Spleen (tissue), 11 donors: ENCODE data around the gene NUP160. TPM values are rescaled to one million over a fixed set of nuclear protein-coding genes. Genes with fewer than 3 reads are reported as not detected.
"Not testable (repeated sequence)": the region's sequence is repeated elsewhere in the genome, so short reads cannot be mapped to it uniquely, and the experiment has no call there.

Experiments
- DNase-seq: peaks from one replicate; pipeline ENCODE4 v3.0.0-alpha.2; 2020
- H3K27ac ChIP-seq, 8 donors: fragments of 200-600 bp; sonication (generic) in 7 of 8; 1 replicate in 4 of 8; 2 replicates in 4 of 8; pipeline versions ENCODE4 v1.5.0 to v1.8.0; 2016 to 2021; ENCODE audit warnings: inconsistent platforms in 4 of 8, mild to moderate bottlenecking in 4 of 8, moderate library complexity in 1 of 8
- H3K27me3 ChIP-seq, 7 donors: fragments of 200-600 bp; sonication (generic) in 6 of 7; replicated peaks in 1 of 7; 1 replicate in 4 of 7; 2 replicates in 3 of 7; pipeline versions ENCODE4 v1.5.0 to v1.8.0; 2016 to 2021; ENCODE audit warnings: inconsistent platforms in 3 of 7, mild to moderate bottlenecking in 1 of 7
- H3K36me3 ChIP-seq, 6 donors: fragments of 200-600 bp; sonication (generic) in 5 of 6; 1 replicate in 4 of 6; 2 replicates in 2 of 6; pipeline versions ENCODE4 v1.5.0 to v1.8.0; 2016 to 2021; ENCODE audit warnings: inconsistent platforms in 2 of 6
- H3K4me1 ChIP-seq, 6 donors: fragments of 200-600 bp; sonication (generic) in 5 of 6; 1 replicate in 3 of 6; 2 replicates in 3 of 6; pipeline versions ENCODE4 v1.5.0 to v1.8.0; 2016 to 2021; ENCODE audit warnings: inconsistent platforms in 3 of 6
- H3K4me3 ChIP-seq, 8 donors: fragments of 200-600 bp; sonication (generic) in 7 of 8; 1 replicate in 4 of 8; 2 replicates in 4 of 8; pipeline versions ENCODE4 v1.5.0 to v1.8.0; 2016 to 2021; ENCODE audit warnings: inconsistent platforms in 4 of 8, mild to moderate bottlenecking in 4 of 8, moderate library complexity in 2 of 8
- H3K9me3 ChIP-seq, 8 donors: fragments of 200-600 bp; sonication (generic) in 7 of 8; 1 replicate in 4 of 8; 2 replicates in 4 of 8; pipeline versions ENCODE4 v1.5.0 to v1.8.0; 2016 to 2021; ENCODE audit warnings: inconsistent platforms in 4 of 8
- CTCF ChIP-seq, 11 experiments: fragments of 200-600 bp in 7 of 11; fragments of 450-650 bp in 4 of 11; sonication (generic) in 4 of 11; IDR thresholded peaks in 8 of 11; conservative IDR thresholded peaks in 3 of 11; 1 replicate in 7 of 11; 2 replicates in 4 of 11; pipeline versions ENCODE4 v1.4.0 to v1.8.0; 2016 to 2021; ENCODE audit warnings: antibody characterized with exemption in 11 of 11, inconsistent platforms in 4 of 11, mild to moderate bottlenecking in 1 of 11
- POLR2A ChIP-seq, 3 donors: fragments of 450-650 bp; IDR thresholded peaks; one replicate each; pipeline ENCODE4 v1.5.1; 2017; ENCODE audit warnings: antibody characterized with exemption in 3 of 3, mild to moderate bottlenecking in 1 of 3
- POLR2AphosphoS5 ChIP-seq, 3 donors: sonication (generic); formaldehyde crosslinking; IDR thresholded peaks; one replicate each; pipeline ENCODE4 v1.5.1; 2017; ENCODE audit warnings: antibody characterized with exemption in 3 of 3
- WGBS, 5 donors: extraction: QIAGEN DNeasy Blood & Tissue Kit in 3 of 5; methylation state at CpG; one replicate each; pipeline versions ENCODE4 v1.1.5 to v1.1.7; 2013 to 2018; 5-methylcytosine and 5-hydroxymethylcytosine counted together
- intact Hi-C: fragments of 100-400 bp; cut with DNase I; formaldehyde crosslinking; loops from one replicate; pipeline ENCODE4 v1.15.0; 2023; ENCODE audit warnings: low total_unique reads
- polyA plus RNA-seq, 3 donors: library from polyadenylated mRNA; stranded (reverse); fragments of 200-250 nt; gene quantifications; one replicate each; pipeline ENCODE4 v1.2.1, GENCODE V29; 2013
- total RNA-seq, 7 donors: library from RNA; depleted of rRNA in 3 of 7; stranded (reverse); fragments of >200 nt in 3 of 7; fragmentation: NEBNext Ultra II Directional in 4 of 7; extraction: Animal tissue kit (Norgen Biotek cat#: 25700) in 4 of 7; gene quantifications; one replicate each; pipeline versions ENCODE4 v1.1.0 to v1.2.1, GENCODE V29; 2016 to 2021
- donor health status: healthy with polysubstance abuse.
- donor health status: DM: no; HTN: no; CAD: no; lungs with moderate emphysema.
- donor health status: DM: no; HTN: no; CAD: no.
- donor health status: Bipolar disorder and iron deficiency.
- donor health status: healthy.
- donor health status: DM: no; HTN: no; CAD: no.
- donor health status: DM: yes; HTN: yes; CAD: no.

Gene NUP160
- total and polyA plus RNA-seq, 10 donors, result 16.0 to 54.8 (median 41.2) TPM

- intact Hi-C loops, result loop anchor here (10.0 kb wide), 1 partner anchor 66 kb away; no protein-coding TSS in a partner anchor
- no peaks in the 10 kb centered on the region for H3K4me1 ChIP-seq
- H3K4me3 ChIP-seq, result no peak overlapping the region
- no peak for DNase-seq
- no peak overlapping the region for H3K27ac ChIP-seq
- no peaks in the 10 kb centered on the region for H3K27me3 ChIP-seq
- H3K36me3 ChIP-seq, result peaks cover 6 to 100% (median 87%) of the 10 kb centered on the region in 6 donors
- no peaks in the 10 kb centered on the region for H3K9me3 ChIP-seq
- 83 to 91% (median 86%) methylated on average over 1 of the region's 1 CpG for WGBS, 5 donors
- TF ChIP-seq POLR2A (IDR thresholded peaks at IDR 0.05) (no peak), POLR2AphosphoS5 (IDR thresholded peaks at IDR 0.05) (no peak), CTCF (IDR thresholded peaks at IDR 0.05 in 8 of 11, conservative IDR thresholded peaks at IDR 0.05 in 3 of 11) (no peak)
Observed at GRCh38 chr11:47800759-47801158, 47.4 kb downstream of the NUP160 start.

GRCh38 chr11:47797633-47798032 is 50.5 kb downstream of the NUP160 start:
- no peak for TF ChIP-seq POLR2AphosphoS5 (IDR thresholded peaks at IDR 0.05)
- TF ChIP-seq POLR2A (IDR thresholded peaks at IDR 0.05), result no peak
- DNase-seq, result no peak
- intact Hi-C loops, result no loop called here
- WGBS, 5 donors, result 81 to 90% (median 89%) methylated on average over 4 of the region's 4 CpGs
- Histone ChIP-seq H3K36me3 (peaks cover 2 to 100% (median 99%) of the 10 kb centered on the region in 6 donors), H3K27ac (no peak overlapping the region), H3K4me3 (no peak overlapping the region), H3K27me3 (no peaks in the 10 kb centered on the region), H3K9me3 (no peaks in the 10 kb centered on the region), H3K4me1 (no peaks in the 10 kb centered on the region)

GRCh38 chr11:47791774-47792430 is 56.2 kb downstream of the NUP160 start:
- Histone ChIP-seq H3K27ac (no peak overlapping the region), H3K4me3 (no peak overlapping the region), H3K9me3 (no peaks in the 10 kb centered on the region), H3K4me1 (no peaks in the 10 kb centered on the region), H3K36me3 (peaks cover 0 to 100% (median 94%) of the 10 kb centered on the region in 6 donors), H3K27me3 (no peaks in the 10 kb centered on the region)
- WGBS, 5 donors, result 94 to 98% (median 97%) methylated on average over 4 of the region's 4 CpGs
- TF ChIP-seq POLR2AphosphoS5 (IDR thresholded peaks at IDR 0.05) (no peak), CTCF (IDR thresholded peaks at IDR 0.05 in 8 of 11, conservative IDR thresholded peaks at IDR 0.05 in 3 of 11) (no peak), POLR2A (IDR thresholded peaks at IDR 0.05) (no peak)
- no peak for DNase-seq
- intact Hi-C loops, result no loop called here

- H3K9me3 ChIP-seq, DNase-seq, H3K4me1 ChIP-seq, H3K4me3 ChIP-seq, H3K27ac ChIP-seq, intact Hi-C loops, H3K27me3 ChIP-seq: not testable (repeated sequence)
- H3K36me3 ChIP-seq, result peaks cover 3 to 100% (median 94%) of the 10 kb centered on the region in 6 donors
- 96 to 100% (median 98%) methylated on average over 8 of the region's 8 CpGs for WGBS, 5 donors
Observed at GRCh38 chr11:47790017-47790416, 58.1 kb downstream of the NUP160 start.

GRCh38 chr11:47788181-47788580 is 60.0 kb downstream of the NUP160 start:
- Histone ChIP-seq H3K4me1 (no peaks in the 10 kb centered on the region), H3K9me3 (no peaks in the 10 kb centered on the region), H3K27me3 (no peaks in the 10 kb centered on the region), H3K36me3 (peaks cover 3 to 100% (median 93%) of the 10 kb centered on the region in 6 donors), H3K4me3 (no peak overlapping the region), H3K27ac (no peak overlapping the region)
- no peak for DNase-seq
- WGBS, 5 donors, result 86 to 90% (median 88%) methylated on average over 7 of the region's 7 CpGs
- intact Hi-C loops, result no loop called here
- TF ChIP-seq POLR2AphosphoS5 (IDR thresholded peaks at IDR 0.05), result no peak
- no peak for TF ChIP-seq POLR2A (IDR thresholded peaks at IDR 0.05)
- no peak for TF ChIP-seq CTCF (IDR thresholded peaks at IDR 0.05 in 8 of 11, conservative IDR thresholded peaks at IDR 0.05 in 3 of 11)
